ENCODE measurements around the gene LCA5. TPM values are rescaled to one million over a fixed set of nuclear protein-coding genes. Genes with fewer than 3 reads are reported as not detected.

The LCA5 gene
- total RNA-seq, 2 donors from 2014 or later = 0.74 to 1.1 TPM

DNA sequence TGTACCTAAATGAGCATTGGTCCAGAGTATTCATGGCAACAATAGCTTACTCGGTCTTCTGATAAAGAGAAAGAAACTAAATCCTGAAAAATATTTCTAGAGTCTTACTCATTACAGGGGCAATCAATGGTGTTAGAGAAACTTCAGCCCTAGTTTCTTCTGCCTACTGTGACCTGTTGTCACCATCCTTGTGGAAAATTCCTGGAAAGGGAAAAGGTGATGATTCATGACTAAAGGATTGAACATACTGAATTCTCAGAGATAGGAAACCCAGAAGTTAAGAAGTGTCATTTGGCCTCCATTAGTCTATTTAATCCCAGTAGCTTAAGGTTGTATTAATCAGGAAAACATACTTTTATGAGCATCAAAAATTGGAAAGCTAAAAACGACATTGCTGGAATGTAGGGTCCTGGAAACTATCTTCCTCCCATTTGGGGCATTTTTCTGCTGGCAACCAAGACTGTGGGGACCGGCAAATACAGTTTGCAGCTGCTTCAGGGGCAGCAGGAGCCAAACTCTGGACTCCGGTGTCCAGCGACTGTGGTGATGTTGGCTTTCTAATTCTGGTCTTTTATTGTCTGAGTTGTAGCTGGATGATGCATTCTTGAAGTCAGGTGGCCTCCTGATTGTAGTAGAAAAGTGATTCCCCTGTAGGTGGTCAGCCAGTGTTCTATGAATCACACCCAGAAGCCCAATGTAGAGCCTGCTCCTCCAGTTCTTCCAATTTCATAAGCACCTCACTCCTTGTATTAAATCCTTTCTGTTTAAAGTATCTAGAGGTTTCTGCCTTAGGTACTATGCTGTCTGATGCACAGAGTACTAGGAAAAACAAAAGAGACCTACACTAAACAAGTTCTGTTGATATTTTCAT is 67.6 kb downstream of the LCA5 start:
- no peak overlapping the region for H3K4me3 ChIP-seq
- H3K27me3 ChIP-seq = no peaks in the 10 kb centered on the region
- no peaks in the 10 kb centered on the region for H3K4me1 ChIP-seq
- DNase-seq = no peak
- no peaks in the 10 kb centered on the region for H3K9me3 ChIP-seq
- no peak overlapping the region for H3K27ac ChIP-seq
- no peaks in the 10 kb centered on the region for H3K36me3 ChIP-seq
- intact Hi-C loops (cut with DNase I) = no loop called here
- H3K9ac ChIP-seq (ENCODE audit: low read depth in 2 of 2, low read length in 2 of 2) = no peak overlapping the region
- TF ChIP-seq, protein P1, sequence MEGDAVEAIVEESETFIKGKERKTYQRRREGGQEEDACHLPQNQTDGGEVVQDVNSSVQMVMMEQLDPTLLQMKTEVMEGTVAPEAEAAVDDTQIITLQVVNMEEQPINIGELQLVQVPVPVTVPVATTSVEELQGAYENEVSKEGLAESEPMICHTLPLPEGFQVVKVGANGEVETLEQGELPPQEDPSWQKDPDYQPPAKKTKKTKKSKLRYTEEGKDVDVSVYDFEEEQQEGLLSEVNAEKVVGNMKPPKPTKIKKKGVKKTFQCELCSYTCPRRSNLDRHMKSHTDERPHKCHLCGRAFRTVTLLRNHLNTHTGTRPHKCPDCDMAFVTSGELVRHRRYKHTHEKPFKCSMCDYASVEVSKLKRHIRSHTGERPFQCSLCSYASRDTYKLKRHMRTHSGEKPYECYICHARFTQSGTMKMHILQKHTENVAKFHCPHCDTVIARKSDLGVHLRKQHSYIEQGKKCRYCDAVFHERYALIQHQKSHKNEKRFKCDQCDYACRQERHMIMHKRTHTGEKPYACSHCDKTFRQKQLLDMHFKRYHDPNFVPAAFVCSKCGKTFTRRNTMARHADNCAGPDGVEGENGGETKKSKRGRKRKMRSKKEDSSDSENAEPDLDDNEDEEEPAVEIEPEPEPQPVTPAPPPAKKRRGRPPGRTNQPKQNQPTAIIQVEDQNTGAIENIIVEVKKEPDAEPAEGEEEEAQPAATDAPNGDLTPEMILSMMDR (IDR thresholded peaks at IDR 0.05) = no peak

DNA sequence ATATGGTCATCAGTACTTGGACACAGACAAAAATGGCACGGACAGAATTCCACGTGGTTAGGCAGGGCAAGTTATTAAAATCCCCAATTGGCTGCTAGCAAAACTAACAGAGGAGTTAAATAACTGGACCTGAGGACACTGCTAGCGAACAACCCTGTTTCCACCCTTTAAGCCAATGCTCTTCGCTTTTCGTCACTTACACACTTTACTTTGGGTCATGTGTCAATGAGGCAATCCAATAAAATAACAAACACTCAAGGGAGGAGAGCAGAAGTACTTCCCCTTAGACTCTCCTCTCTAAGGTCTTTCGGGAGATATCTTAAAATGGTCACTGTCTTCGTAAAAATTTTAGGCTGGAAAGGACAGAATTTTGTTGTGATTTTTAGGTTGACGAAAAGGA is 68.6 kb downstream of the LCA5 start:
- H3K36me3 ChIP-seq = no peaks in the 10 kb centered on the region
- intact Hi-C loops (cut with DNase I) = no loop called here
- no peak overlapping the region for H3K27ac ChIP-seq

DNA sequence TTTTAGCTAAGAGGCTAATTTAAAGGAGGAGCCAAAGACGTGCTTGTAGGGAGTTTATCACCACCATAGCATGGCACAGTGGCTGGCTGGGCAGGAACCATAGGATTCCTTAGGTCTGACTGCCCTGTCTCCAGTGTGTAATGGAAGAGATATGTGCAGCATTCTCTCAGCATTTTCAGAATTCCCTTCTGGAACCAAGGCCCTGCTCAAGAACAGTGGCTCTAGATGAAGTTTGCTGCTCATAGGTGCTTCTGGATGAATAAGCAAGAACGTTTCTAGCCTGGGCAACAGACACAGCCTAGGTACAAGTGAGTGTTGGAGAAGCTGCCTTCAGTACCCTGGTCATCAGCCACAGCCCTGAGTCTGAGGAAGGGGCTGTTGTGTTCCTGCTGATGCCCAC is 69.1 kb downstream of the LCA5 start:
- intact Hi-C loops (cut with DNase I) = no loop called here
- DNase-seq = no peak
- Histone ChIP-seq H3K4me3 (no peak overlapping the region), H3K36me3 (no peaks in the 10 kb centered on the region), H3K4me1 (no peaks in the 10 kb centered on the region), H3K9ac (ENCODE audit: low read depth in 2 of 2, low read length in 2 of 2) (no peak overlapping the region), H3K27me3 (no peaks in the 10 kb centered on the region), H3K27ac (no peak overlapping the region), H3K9me3 (no peaks in the 10 kb centered on the region)
- TF ChIP-seq, protein P1 (IDR thresholded peaks at IDR 0.05) = no peak

More for the DNA sequence above, 68.6 kb downstream of the LCA5 start:
- no peak overlapping the region for H3K4me3 ChIP-seq
- H3K4me1 ChIP-seq = no peaks in the 10 kb centered on the region
- H3K27me3 ChIP-seq = no peaks in the 10 kb centered on the region
- no peak for DNase-seq
- TF ChIP-seq, protein P1 (IDR thresholded peaks at IDR 0.05) = no peak
- no peak overlapping the region for H3K9ac ChIP-seq (ENCODE audit: low read depth in 2 of 2, low read length in 2 of 2)
- no peaks in the 10 kb centered on the region for H3K9me3 ChIP-seq

DNA sequence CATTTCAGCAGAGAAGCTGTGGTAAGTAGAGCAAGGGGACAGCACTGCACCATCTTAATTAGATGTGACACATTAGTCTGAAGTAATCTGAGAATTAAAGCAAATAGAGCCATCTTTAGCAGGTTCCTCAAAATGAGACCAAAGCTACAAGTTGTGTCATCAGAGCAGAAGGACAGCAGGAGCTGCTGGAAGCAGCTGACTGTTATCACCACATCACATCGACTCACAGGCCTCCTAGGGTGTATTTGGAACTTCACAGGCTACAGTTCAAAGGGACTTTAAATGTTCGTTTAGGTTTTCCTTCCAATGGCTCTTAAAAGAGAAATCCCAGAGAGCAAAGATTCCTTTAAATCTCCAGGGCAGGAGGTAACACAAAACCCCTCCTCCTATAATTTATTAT is 69.5 kb downstream of the LCA5 start:
- no peak overlapping the region for H3K27ac ChIP-seq
- no peaks in the 10 kb centered on the region for H3K9me3 ChIP-seq
- no peak overlapping the region for H3K9ac ChIP-seq (ENCODE audit: low read depth in 2 of 2, low read length in 2 of 2)
- intact Hi-C loops (cut with DNase I) = no loop called here
- no peak overlapping the region for H3K4me3 ChIP-seq
- no peak for DNase-seq
- TF ChIP-seq, protein P1 (IDR thresholded peaks at IDR 0.05) = no peak
- H3K36me3 ChIP-seq = no peaks in the 10 kb centered on the region
- H3K27me3 ChIP-seq = no peaks in the 10 kb centered on the region
- no peaks in the 10 kb centered on the region for H3K4me1 ChIP-seq

DNA sequence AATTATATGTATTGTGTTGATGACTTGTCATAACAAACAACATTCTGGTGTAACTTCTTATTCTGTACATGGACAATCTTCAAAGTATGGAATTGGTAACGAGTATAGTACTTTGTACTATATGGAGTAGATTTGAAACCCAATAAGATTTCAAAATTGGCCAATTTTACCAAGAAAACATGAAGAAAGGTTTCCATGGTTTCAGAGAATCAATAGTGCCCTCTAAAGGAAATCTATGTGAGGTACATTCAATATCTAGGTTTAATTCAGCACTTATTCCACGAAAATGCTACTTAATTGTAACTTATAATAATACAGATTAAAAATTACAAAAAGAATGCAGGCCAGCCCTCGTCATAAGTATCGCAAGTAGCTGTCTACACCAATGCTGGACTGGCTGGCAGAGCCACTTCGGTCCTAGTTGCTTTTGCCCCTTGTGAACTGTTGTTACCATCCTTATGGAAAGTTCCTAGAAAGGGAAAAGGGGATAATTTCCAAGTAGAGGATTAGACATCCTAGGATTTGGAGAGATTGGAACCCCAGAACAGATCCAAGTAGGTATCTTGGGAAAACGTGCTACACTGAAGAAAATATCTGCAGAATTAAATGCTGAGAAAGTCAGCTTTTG is 70.9 kb downstream of the LCA5 start:
- Histone ChIP-seq H3K36me3 (no peaks in the 10 kb centered on the region), H3K27me3 (no peaks in the 10 kb centered on the region), H3K9ac (ENCODE audit: low read depth in 2 of 2, low read length in 2 of 2) (no peak overlapping the region), H3K4me1 (no peaks in the 10 kb centered on the region), H3K9me3 (no peaks in the 10 kb centered on the region), H3K4me3 (no peak overlapping the region), H3K27ac (no peak overlapping the region)
- no peak for DNase-seq
- TF ChIP-seq, protein P1 (IDR thresholded peaks at IDR 0.05) = no peak
- intact Hi-C loops (cut with DNase I) = no loop called here

Measured in colonic mucosa (tissue), 4 donors.